ENCODE data around the gene GRIA3. TPM values are rescaled to one million over a fixed set of nuclear protein-coding genes. Genes with fewer than 3 reads are reported as not detected.
"Not testable (repeated sequence)": the region's sequence is repeated elsewhere in the genome, so short reads cannot be mapped to it uniquely, and the experiment has no call there.

GRIA3 gene
- polyA plus RNA-seq, 1 experiment = 27.7 TPM

DNA sequence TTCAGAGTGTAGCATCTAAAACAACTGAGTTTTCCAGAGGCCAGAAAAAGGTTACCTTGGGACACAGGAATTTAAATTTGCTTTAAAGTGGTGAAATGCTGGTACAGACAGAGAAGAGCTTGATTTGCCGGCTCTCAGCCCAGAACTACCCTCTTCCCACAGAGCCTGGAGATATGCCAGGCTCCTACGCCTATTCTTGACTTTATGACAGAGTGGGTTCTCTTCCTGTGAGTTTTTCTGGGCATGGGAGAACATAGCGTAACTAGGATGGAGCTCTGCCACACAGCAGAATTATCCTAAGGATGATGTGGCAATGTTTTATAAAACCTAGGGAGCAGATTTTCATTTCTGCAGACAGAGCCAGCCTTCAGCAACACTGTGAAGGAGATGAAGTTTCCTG is 241.8 kb downstream of the GRIA3 start:
- Histone ChIP-seq H3K36me3 (ENCODE audit: control insufficient read depth, insufficient read depth, low read length) (no peaks in the 10 kb centered on the region), H3K4me3 (ENCODE audit: low read depth, low read length) (no peak overlapping the region), H3K27me3 (ENCODE audit: control insufficient read depth, insufficient read depth, low read length) (no peaks in the 10 kb centered on the region)
- no peak for DNase-seq (ENCODE audit: low read depth)
- TF ChIP-seq, protein P1, sequence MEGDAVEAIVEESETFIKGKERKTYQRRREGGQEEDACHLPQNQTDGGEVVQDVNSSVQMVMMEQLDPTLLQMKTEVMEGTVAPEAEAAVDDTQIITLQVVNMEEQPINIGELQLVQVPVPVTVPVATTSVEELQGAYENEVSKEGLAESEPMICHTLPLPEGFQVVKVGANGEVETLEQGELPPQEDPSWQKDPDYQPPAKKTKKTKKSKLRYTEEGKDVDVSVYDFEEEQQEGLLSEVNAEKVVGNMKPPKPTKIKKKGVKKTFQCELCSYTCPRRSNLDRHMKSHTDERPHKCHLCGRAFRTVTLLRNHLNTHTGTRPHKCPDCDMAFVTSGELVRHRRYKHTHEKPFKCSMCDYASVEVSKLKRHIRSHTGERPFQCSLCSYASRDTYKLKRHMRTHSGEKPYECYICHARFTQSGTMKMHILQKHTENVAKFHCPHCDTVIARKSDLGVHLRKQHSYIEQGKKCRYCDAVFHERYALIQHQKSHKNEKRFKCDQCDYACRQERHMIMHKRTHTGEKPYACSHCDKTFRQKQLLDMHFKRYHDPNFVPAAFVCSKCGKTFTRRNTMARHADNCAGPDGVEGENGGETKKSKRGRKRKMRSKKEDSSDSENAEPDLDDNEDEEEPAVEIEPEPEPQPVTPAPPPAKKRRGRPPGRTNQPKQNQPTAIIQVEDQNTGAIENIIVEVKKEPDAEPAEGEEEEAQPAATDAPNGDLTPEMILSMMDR (IDR thresholded peaks at IDR 0.05; ENCODE audit: insufficient read depth, low read depth, low read length) = no peak
- CTCF ChIA-PET = interaction anchor here (1.5 kb wide), 1 partner anchor 23 kb away, joined by 4 read pairs; no protein-coding TSS in a partner anchor
- POLR2A ChIA-PET = no interaction called here

DNA sequence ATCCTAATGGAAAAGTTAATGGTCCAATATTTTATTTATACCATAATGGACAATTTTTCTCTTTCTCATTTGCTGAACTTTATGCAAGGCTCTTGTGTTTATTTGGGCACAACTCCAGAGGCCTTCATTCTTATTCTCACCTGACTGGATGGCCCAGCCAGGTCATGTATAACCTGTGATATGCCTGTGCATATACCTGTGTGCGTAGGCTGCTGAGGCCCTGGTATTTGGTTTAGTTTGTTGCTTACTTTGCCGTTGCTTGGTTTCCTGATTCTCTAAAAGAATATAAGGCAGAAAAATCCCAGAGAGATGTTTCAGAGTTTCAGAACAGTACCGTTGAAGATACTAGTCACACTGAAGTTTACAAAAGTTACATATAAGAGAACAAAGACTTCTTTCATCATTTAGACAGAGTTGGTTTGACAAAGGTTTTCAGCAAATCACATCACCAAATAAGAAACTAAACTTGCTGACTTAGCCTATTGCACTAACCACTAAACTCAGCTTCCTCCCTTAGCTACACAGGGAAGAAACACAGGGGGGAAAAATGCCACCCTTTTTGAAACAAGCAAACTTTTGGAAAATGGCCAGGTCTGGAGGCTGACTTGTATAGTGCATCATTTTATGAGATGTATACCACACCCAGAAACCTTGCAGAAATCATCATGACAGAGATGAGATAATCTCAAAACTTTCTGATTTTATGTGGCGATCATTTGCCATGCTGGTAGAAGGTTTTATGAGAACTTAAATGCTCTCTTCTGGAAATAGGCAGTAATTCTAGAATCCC is 248.5 kb downstream of the GRIA3 start:
- POLR2A ChIA-PET = no interaction called here
- no peak for DNase-seq (ENCODE audit: low read depth)
- Histone ChIP-seq H3K4me3 (ENCODE audit: low read depth, low read length) (no peak overlapping the region), H3K36me3 (ENCODE audit: control insufficient read depth, insufficient read depth, low read length) (no peaks in the 10 kb centered on the region), H3K27me3 (ENCODE audit: control insufficient read depth, insufficient read depth, low read length) (no peaks in the 10 kb centered on the region)
- CTCF ChIA-PET = no interaction called here
- TF ChIP-seq, protein P1 (IDR thresholded peaks at IDR 0.05; ENCODE audit: insufficient read depth, low read depth, low read length) = no peak

DNA sequence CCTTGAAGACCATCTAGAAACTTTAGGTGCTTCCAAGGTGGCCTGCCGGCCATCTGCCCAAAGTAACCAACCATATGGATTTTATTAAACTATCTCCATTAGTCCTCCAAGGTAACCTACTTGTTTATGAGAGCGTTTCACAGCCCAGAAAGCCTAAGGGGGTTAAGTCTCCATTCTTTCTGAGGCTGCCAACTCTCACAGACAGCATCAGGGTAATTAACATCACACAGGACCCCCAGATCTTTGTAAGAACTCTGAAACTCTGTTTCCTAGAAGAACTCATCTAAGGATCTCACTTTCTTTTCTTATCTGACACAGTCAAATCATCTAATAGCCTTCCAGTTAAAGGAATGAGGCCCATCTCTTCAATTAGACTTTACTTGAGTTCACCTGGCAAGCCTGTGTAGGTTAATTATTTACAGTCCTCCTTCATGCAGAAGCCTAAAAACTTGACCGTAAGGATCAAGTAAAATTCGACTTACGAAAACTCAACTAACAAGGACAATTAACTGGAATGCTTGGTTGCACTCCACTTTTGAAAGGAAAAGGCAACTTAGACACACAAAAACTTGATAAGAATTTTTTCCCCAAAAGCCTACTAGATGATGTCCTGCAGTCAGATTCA is 252.5 kb downstream of the GRIA3 start:
- CTCF ChIA-PET = interaction anchor here (0.9 kb wide), 1 partner anchor 14 kb away, joined by 3 read pairs; no protein-coding TSS in a partner anchor
- Histone ChIP-seq H3K36me3 (ENCODE audit: control insufficient read depth, insufficient read depth, low read length) (no peaks in the 10 kb centered on the region), H3K4me3 (ENCODE audit: low read depth, low read length) (no peak overlapping the region), H3K27me3 (ENCODE audit: control insufficient read depth, insufficient read depth, low read length) (no peaks in the 10 kb centered on the region)
- TF ChIP-seq, protein P1 (IDR thresholded peaks at IDR 0.05; ENCODE audit: insufficient read depth, low read depth, low read length) = no peak
- POLR2A ChIA-PET = no interaction called here
- no peak for DNase-seq (ENCODE audit: low read depth)

DNA sequence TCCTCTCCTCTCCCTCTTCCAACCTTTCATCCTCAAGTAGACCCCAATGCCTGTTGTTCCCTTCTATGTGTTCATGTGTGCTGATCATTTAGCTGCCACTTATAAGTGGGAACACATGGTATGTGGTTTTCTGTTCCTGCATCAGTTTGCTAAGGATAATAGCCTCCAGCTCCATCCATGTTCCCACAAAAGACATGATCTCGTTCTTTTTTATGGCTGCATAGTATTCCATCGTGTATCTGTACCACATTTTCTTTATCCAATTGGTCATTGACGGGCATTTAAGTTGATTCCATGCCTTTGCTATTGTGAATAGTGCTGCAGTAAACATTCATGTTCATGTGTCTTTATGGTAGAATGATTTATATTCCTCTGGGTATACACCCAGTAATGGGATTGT is 255.8 kb downstream of the GRIA3 start:
- H3K27me3 ChIP-seq (ENCODE audit: control insufficient read depth, insufficient read depth, low read length); POLR2A ChIA-PET; CTCF ChIA-PET; H3K4me3 ChIP-seq (ENCODE audit: low read depth, low read length); DNase-seq (ENCODE audit: low read depth); H3K36me3 ChIP-seq (ENCODE audit: control insufficient read depth, insufficient read depth, low read length): not testable (repeated sequence)

DNA sequence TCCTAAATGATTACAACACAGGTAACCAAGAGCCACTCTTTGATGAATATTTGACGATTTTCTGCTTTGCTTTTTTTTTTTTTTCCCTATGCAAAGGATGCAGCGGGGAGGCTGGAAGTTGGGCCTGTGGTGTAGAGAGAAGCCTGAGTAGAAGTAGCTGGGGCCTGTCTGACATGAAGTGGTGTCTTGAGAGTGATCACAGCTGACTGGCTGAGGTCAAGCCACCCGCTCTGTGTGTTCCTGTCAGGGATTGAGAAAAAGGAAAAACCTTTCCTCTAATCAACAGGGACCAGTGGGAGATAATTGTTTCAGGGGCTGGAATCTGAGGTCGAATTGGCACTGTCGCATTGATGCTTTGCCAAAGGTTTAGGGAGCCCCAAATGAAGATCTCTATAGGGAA is 258.7 kb downstream of the GRIA3 start:
- TF ChIP-seq, protein P1 (IDR thresholded peaks at IDR 0.05; ENCODE audit: insufficient read depth, low read depth, low read length) = no peak
- H3K4me3 ChIP-seq (ENCODE audit: low read depth, low read length) = no peak overlapping the region
- H3K27me3 ChIP-seq (ENCODE audit: control insufficient read depth, insufficient read depth, low read length) = no peaks in the 10 kb centered on the region
- ChIA-PET CTCF (no interaction called here), POLR2A (no interaction called here)
- H3K36me3 ChIP-seq (ENCODE audit: control insufficient read depth, insufficient read depth, low read length) = no peaks in the 10 kb centered on the region
- no peak for DNase-seq (ENCODE audit: low read depth)

Data from BJ (cell line).